OCI-LY7 (cell line): ENCODE measurements around the gene TRPM3.

Source experiments
- CTCF ChIP-seq: fragments of 200-600 bp; sonication (generic); conservative IDR thresholded peaks from 2 replicates; pipeline ENCODE4 v1.5.1; 2014; ENCODE audit warnings: mild to moderate bottlenecking, antibody characterized with exemption, low read length, moderate library complexity, mixed read lengths
- EZH2phosphoT487 ChIP-seq: fragments of 200-600 bp; sonication (generic); IDR thresholded peaks from 2 replicates; pipeline ENCODE4 v1.6.1; 2018; ENCODE audit warnings: low read depth, borderline replicate concordance, mild to moderate bottlenecking, mixed run types, antibody characterized with exemption, low read length, moderate library complexity, mixed read lengths

GRCh38 chr9:70514273-70514672 lies 607.1 kb downstream of the TRPM3 start:
- TF ChIP-seq CTCF: no peak
- no peak for TF ChIP-seq EZH2phosphoT487
